Hypothalamus (tissue), 51 donors: ENCODE results near the gene COX7A1.
A peak's percentile ranks its signal among the peaks of the same experiment; 100 is the strongest.

Experiments used
- DNase-seq, 51 donors: peaks; one replicate each; lab custom pipeline; 2025; lab: John Stamatoyannopoulos, UW

COX7A1 gene

GRCh38 chr19:36113894-36114720 lies 38.1 kb downstream of the COX7A1 start:
- peak in 17 of 51 donors; percentile 42 to 77 (median 54) for DNase-seq

DNA sequence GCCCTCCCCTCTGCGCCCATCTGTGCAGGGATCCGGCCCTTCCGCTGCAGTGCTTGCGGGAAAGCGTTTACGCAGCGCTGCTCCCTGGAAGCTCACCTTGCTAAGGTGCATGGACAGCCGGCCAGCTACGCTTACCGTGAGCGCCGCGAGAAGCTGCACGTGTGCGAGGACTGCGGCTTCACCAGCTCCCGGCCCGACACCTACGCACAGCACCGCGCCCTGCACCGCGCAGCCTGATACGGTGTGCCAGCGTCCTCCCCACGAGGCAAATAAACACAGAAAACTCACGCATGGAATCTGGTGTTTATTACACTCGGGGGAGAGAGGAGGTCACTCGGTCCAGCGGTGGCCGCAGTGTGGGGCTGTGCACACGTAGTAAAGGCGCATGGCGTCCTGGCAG lies 38.8 kb downstream of the COX7A1 start:
- no peak for DNase-seq

DNA sequence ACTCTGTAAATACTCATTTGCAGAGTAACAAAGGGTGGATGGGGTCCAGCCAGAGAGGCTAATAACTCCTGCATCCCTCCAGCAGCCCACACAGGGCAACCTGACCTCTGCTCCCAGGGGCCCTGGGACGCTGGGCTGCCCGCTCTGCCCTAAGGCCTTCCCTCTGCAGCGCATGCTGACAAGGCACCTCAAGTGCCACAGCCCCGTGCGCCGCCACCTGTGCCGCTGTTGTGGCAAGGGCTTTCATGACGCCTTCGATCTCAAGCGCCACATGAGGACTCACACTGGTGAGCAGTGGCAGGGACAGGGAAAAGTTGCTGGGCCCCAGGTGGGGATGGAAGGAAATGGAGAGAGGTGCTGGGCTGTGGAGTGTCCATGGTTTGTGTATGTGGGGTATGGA lies 39.6 kb downstream of the COX7A1 start:
- no peak for DNase-seq

DNA sequence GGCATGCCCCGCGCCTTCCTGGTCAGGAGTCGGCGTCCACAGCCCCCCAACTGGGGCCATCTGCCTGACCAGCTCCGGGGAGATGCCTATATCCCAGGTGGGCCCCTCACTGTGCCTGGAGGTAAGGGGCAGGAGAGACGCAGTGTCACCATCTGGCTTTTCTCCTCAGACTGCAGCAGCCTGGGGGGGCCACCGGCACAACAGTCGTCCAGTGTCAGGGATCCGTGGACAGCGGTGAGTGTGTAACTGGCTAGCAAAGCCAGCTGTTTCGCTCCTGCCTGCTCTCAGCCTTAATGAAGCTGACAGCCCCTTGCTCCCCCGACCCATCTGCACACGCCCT lies 41.1 kb downstream of the COX7A1 start:
- peak in 1 of 51 donors; percentile 7 for DNase-seq

DNA sequence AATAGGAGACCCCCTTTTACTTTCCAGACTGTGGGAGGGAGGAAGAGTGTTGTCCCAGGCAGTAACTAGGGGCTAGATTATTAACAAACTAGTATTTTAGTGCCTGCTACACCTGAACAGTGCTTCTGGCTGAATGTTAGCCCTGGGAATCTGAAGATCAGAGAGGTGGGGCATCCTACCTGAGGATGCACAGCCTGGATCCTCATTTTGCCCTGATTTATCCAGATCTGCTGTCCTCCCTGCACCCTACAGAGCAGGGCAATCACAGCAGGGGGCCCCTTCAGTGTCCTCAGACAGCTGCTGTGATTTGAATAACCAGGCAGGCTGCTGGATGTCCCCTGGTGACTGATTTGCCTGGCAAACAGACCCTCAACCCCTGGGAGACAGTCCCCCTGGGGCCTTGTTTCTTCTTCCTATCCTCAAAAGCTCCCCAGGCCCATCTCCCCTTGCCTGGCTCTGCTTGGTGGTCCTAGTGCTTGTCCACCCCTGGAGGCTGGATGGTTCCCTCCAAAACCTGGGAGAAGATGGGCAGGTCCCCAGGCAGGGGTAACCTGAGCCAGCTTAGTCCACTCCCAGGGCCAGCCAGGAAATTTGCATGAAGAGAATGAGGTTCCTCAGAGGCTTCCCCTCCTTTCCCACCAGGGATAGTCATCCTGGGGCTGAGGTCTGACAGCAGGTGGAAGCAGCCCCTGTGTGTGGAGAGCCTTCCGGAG lies 41.6 kb downstream of the COX7A1 start, which contains the start of gene OVOL3:
OVOL3 (plus strand) TSS at position 657 of the 713 bp plus-strand sequence. CDS start 60 bp downstream, outside the sequence.
- no peak for DNase-seq

DNA sequence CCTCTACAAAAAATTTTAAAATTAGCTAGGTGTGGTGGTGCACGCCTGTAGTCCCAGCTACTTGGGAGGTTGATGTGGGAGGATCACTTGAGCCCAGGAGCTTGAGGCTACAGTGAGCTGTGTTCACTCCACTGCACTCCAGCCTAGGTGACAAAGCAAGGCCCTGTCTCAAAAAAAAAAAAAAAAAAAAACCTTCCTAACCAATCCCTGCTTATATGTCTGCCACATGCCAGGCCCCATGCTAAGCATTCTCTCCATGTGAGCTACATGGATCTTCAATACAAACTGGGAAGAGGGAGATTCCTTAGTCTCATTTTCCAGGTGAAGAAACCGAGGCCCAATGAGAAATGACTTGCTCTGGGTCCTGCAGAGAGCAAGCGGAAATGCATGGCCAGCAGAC lies 43.6 kb downstream of the COX7A1 start:
- no peak for DNase-seq

- DNase-seq: no peak
Observed at GRCh38 chr19:36106991-36107390, 45.3 kb downstream of the COX7A1 start.

DNA sequence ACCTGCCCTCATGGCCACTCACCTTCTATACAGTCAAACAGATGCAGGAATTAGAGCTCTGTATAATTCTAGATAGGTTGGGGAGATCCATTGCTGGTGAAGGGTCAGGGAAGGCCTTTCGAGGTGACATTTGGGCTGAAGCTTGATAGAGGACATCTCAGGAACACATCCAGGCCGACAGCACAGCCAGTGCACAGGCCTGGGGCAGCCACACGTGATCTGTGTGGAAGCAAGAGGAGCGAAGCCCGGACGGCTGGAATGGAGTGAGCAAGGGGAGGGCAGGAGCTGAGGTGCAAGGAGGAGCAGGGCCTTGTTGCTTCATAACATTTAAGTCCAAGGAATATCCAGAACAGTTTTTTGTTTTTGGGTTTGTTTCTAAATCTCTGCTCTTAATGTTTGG lies 45.8 kb downstream of the COX7A1 start:
- DNase-seq: no peak

GRCh38 chr19:36103842-36104552 lies 48.2 kb downstream of the COX7A1 start:
- no peak for DNase-seq

DNA sequence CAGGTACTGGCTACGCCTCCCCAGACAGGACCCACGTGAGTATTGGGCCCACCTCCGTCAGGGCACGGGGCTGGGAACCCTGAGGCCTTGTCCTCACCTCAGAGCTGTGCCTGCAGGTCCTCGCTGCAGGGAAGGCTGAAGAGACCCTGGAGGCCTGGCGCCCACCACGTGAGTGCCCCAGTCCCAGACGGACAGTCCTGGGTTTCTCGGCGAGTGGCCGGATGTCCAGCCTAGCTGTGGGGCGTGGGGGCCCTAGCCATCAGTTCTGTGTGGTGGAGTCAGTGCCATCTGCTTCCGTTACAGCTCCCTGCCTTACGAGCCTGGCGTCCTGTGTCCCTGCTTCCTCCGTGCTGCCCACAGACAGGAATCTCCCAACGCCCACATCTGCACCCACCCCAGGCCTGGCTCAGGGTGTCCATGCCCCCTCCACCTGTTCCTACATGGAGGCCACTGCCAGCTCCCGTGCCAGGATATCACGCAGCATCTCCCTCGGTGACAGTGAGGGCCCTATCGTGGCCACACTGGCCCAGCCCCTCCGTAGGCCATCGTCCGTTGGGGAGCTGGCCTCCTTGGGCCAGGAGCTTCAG lies 49.1 kb downstream of the COX7A1 start:
- DNase-seq: no peak

DNA sequence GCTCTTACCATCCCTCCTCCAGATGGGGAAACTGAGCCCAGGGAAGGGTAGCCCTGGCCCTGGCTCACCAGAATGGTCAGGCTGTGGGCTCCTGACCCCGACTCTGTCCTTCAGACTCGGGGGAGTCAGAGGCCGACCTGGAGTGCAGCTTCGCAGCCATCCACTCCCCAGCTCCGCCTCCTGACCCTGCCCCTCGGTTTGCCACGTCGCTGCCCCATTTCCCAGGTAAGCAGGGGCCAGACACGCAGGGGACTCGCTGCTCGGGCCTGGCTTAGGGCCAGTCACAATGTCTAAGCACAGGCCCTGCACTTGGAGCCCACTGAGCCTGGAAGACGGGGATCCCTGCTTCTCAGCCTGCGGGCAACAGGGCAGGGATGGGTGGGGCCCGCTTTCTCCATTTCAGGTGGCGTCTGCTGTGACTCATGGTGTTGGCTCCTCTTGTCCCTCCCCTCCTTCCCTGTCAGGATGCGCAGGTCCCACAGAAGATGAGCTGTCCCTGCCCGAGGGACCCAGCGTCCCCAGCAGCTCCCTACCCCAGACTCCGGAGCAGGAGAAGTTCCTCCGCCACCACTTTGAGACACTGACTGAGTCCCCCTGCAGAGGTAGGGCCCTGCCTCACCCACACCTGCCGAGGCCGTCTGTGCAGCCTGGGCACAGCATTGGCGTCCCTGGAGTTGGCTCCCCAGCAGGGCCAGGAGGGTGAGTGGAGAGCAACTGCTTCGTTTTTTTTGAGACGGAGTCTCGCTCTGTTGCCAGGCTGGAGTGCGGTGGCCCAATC lies 50.5 kb downstream of the COX7A1 start:
- no peak for DNase-seq
